Measurements from ENCODE around the gene RIIAD1. TPM values are rescaled to one million over a fixed set of nuclear protein-coding genes. Genes with fewer than 3 reads are reported as not detected.

RIIAD1 gene
- total and polyA plus RNA-seq, 8 donors, result 1.4 TPM; not detected in 7

- TF ChIP-seq POLR2A (IDR thresholded peaks at IDR 0.05) (no peak), EP300 (IDR thresholded peaks at IDR 0.05) (no peak), CTCF (IDR thresholded peaks at IDR 0.05) (no peak)
- H3K27ac ChIP-seq, result no peak overlapping the region
- DNase-seq, result no peak
- H3K36me3 ChIP-seq, result peaks cover 10 to 91% (median 77%) of the 10 kb centered on the region in 4 donors
- no peak overlapping the region for H3K4me3 ChIP-seq
- H3K27me3 ChIP-seq, result no peaks in the 10 kb centered on the region
- intact Hi-C loops (cut with DNase I; ENCODE audit: low total_unique reads), result no loop called here
- 74 to 100% (median 96%) methylated on average over 4 of the region's 4 CpGs for WGBS, 5 donors
- no peaks in the 10 kb centered on the region for H3K4me1 ChIP-seq
- H3K9me3 ChIP-seq, result no peaks in the 10 kb centered on the region
Observed at GRCh38 chr1:151777317-151777716, 56.0 kb downstream of the RIIAD1 start.

Small RNA genes lying within 50 kb of the gene (small RNA-seq; reads per million reads assigned to genes)
- gene RNU6-662P, result 0 reads per million in 4 donors

Other genes starting within 250 kb of the RIIAD1 start
- gene CGN, start 210.1 kb upstream of the RIIAD1 start, total RNA-seq, result 100 to 1,000 TPM in 3 of 5 donors, 10 to 100 TPM in 2; 21.4 to 137 (median 118) TPM
- gene CGN, start 210.1 kb upstream of the RIIAD1 start, polyA plus RNA-seq, result 10 to 100 TPM; 14.0 to 22.0 (median 21.2) TPM
- gene TUFT1, start 181.2 kb upstream of the RIIAD1 start, total RNA-seq, result 10 to 100 TPM in 3 of 5 donors, 1 to 10 TPM in 2; 1.2 to 30.4 (median 13.9) TPM
- gene TUFT1, start 181.2 kb upstream of the RIIAD1 start, polyA plus RNA-seq, result 10 to 100 TPM in 2 of 3 donors, 1 to 10 TPM in 1; 9.0 to 15.4 (median 10.8) TPM
- 10 to 100 TPM in 4 of 5 donors, 1 to 10 TPM in 1; 9.3 to 82.3 (median 31.2) TPM for gene SNX27, start 109.5 kb upstream of the RIIAD1 start, total RNA-seq
- gene SNX27, start 109.5 kb upstream of the RIIAD1 start, polyA plus RNA-seq, result 1 to 10 TPM; 4.3 to 6.8 (median 5.8) TPM
- gene CELF3, start 4.7 kb upstream of the RIIAD1 start, total RNA-seq, result 10 to 100 TPM in 1 of 5 donors, 1 to 10 TPM in 2, under 1 TPM in 1, not detected in 1; 0.73 to 39.1 (median 1.2) TPM
- 1 to 10 TPM in 1 of 3 donors, under 1 TPM in 2; 0.92 to 4.3 (median 0.98) TPM for gene CELF3, start 4.7 kb upstream of the RIIAD1 start, polyA plus RNA-seq
- 100 to 1,000 TPM in 1 of 5 donors, 10 to 100 TPM in 4; 19.8 to 246 (median 62.9) TPM for gene MRPL9, start 42.0 kb downstream of the RIIAD1 start, total RNA-seq
- gene MRPL9, start 42.0 kb downstream of the RIIAD1 start, polyA plus RNA-seq, result 10 to 100 TPM; 59.5 to 79.7 (median 76.3) TPM
- gene TDRKH, start 69.0 kb downstream of the RIIAD1 start, total RNA-seq, result 10 to 100 TPM in 1 of 5 donors, 1 to 10 TPM in 3, under 1 TPM in 1; 0.29 to 30.4 (median 3.3) TPM
- 1 to 10 TPM; 1.9 to 2.6 (median 2.4) TPM for gene TDRKH, start 69.0 kb downstream of the RIIAD1 start, polyA plus RNA-seq
- 1 to 10 TPM in 1 of 5 donors, not detected in 4; 3.2 TPM for gene LINGO4, start 83.9 kb downstream of the RIIAD1 start, total RNA-seq
- gene LINGO4, start 83.9 kb downstream of the RIIAD1 start, polyA plus RNA-seq, result under 1 TPM in 1 of 3 donors, not detected in 2; 0.06 TPM
- 10 to 100 TPM in 3 of 5 donors, 1 to 10 TPM in 2; 1.4 to 28.1 (median 16.2) TPM for gene RORC, start 110.3 kb downstream of the RIIAD1 start, total RNA-seq
- gene RORC, start 110.3 kb downstream of the RIIAD1 start, polyA plus RNA-seq, result 10 to 100 TPM; 11.0 to 14.5 (median 11.5) TPM
- gene C2CD4D, start 118.3 kb downstream of the RIIAD1 start, total RNA-seq, result under 1 TPM in 1 of 5 donors, not detected in 4; 0.58 TPM
- under 1 TPM in 2 of 3 donors, not detected in 1; 0.44 to 0.73 TPM for gene C2CD4D, start 118.3 kb downstream of the RIIAD1 start, polyA plus RNA-seq
- not detected for gene THEM5, start 132.2 kb downstream of the RIIAD1 start, total RNA-seq
- not detected for gene THEM5, start 132.2 kb downstream of the RIIAD1 start, polyA plus RNA-seq
- 10 to 100 TPM in 3 of 5 donors, 1 to 10 TPM in 1, under 1 TPM in 1; 0.89 to 48.4 (median 11.6) TPM for gene THEM4, start 188.0 kb downstream of the RIIAD1 start, total RNA-seq
- gene THEM4, start 188.0 kb downstream of the RIIAD1 start, polyA plus RNA-seq, result 10 to 100 TPM in 2 of 3 donors, 1 to 10 TPM in 1; 9.0 to 11.2 (median 11.0) TPM

Data from stomach (tissue), 9 donors.